Gastrocnemius medialis (tissue), 4 donors: ENCODE results near the gene TMEM187.

Source experiments
- POLR2A ChIP-seq, 2 donors: fragments of 450-650 bp; IDR thresholded peaks; one replicate each; pipeline ENCODE4 v1.6.1; 2017; ENCODE audit warnings: antibody characterized with exemption in 2 of 2, mild to moderate bottlenecking in 2 of 2, moderate library complexity in 2 of 2
- TF ChIP-seq, protein P1 (sequence below), 5 experiments: fragments of 450-650 bp in 3 of 5; fragments of 200-600 bp in 2 of 5; sonication (generic) in 2 of 5; IDR thresholded peaks in 4 of 5; conservative IDR thresholded peaks in 1 of 5; 1 replicate in 4 of 5; 2 replicates in 1 of 5; pipeline ENCODE4 v1.5.1; 2016 to 2019; ENCODE audit warnings: antibody characterized with exemption in 5 of 5, mild to moderate bottlenecking in 3 of 5, moderate library complexity in 3 of 5

DNA sequence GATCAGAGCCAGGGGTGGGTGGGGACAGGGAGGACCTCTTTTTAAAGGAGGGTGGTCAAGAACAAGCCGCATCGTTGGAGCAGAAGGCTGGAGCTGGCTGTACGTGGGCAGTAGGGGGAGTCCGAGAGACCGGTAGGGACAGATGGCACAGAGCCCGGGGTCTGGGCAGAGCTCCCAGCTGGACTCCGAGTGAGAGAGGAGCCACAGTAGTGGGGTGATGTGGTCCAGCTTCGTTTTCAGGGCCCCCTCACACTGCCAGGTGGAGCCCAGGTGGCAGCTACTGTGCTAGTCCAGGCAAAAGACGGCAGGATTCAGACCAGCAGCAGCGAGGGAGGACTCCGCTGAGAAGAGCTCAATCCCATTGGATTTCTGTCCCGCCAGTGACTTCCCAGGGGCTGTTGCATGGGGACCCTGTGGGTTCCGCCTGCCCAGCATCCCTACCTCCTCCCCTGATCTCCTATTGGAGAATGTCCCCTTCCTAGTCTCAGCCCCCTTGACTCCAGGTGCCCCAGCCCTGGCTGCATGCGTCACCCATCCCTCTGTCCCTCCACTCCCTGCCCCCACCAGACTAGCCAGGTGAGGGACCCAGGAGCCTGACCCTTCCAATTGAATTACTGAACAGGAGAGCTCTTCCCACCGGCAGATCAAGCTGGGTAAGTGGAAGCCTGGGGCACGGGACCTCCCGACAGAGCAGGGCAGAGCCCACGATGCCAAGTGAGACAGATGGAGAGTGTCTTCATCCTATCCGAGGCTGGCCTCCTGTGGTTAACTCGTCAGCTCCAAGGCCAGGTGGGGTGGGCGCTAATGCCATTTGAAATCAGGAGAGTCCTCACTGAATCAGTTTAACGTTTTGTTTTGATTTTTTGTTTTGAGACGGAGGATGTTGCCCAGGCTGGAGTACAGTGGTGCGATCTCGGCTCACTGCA is 49.4 kb upstream of the TMEM187 start:
- TF ChIP-seq, protein P1, sequence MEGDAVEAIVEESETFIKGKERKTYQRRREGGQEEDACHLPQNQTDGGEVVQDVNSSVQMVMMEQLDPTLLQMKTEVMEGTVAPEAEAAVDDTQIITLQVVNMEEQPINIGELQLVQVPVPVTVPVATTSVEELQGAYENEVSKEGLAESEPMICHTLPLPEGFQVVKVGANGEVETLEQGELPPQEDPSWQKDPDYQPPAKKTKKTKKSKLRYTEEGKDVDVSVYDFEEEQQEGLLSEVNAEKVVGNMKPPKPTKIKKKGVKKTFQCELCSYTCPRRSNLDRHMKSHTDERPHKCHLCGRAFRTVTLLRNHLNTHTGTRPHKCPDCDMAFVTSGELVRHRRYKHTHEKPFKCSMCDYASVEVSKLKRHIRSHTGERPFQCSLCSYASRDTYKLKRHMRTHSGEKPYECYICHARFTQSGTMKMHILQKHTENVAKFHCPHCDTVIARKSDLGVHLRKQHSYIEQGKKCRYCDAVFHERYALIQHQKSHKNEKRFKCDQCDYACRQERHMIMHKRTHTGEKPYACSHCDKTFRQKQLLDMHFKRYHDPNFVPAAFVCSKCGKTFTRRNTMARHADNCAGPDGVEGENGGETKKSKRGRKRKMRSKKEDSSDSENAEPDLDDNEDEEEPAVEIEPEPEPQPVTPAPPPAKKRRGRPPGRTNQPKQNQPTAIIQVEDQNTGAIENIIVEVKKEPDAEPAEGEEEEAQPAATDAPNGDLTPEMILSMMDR (IDR thresholded peaks at IDR 0.05 in 4 of 5, conservative IDR thresholded peaks at IDR 0.05 in 1 of 5): peak in 4 of 5 experiments; percentile 26 to 65 (median 47)
- TF ChIP-seq POLR2A (IDR thresholded peaks at IDR 0.05): no peak
